ENCODE data around the gene UNC13C.

Gene UNC13C

DNA sequence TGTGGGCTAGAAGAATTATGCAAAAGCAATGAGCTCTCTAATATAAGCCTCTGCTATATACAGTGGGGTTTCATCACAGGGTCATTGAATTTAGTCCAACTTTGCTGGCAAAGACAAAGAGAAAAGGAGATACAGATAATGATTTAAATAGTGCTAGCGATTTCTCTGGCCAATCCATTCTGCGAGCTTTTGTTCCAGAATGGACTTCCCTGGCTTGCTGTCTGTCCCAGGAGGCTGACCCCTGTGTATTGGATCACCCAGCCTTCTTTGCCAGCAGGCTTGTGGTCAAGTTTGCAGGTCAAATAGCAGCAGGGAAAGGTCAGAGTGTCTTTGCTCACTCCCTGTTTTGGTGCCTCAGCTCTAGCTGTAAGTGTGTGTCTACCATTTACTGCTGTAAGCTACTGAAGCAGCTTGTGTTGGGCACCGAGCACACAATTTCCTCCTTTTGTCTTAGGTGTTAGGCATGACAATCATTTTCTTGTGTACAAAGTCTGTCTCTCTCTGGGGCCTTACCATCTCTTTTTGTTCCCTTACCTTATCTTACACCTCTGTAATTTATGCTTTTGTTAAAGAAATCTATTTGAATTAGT is 55.7 kb downstream of the UNC13C start:
- H3K4me3 ChIP-seq: no peak overlapping the region
- no peak overlapping the region for H3K9ac ChIP-seq
- TF ChIP-seq Cebpa-rat (IDR thresholded peaks at IDR 0.05): no peak
- no peak overlapping the region for H3K4me2 ChIP-seq
- no peaks in the 10 kb centered on the region for H3K36me3 ChIP-seq
- H4K20me1 ChIP-seq: no peaks in the 10 kb centered on the region; a peak in 1 of 22 replicates
- no peak overlapping the region for H3K27ac ChIP-seq
- H3K4me1 ChIP-seq: no peaks in the 10 kb centered on the region
- H3K27me3 ChIP-seq: no peaks in the 10 kb centered on the region
- no peaks in the 10 kb centered on the region for H3K9me3 ChIP-seq (replicated peaks in 1 of 11)

DNA sequence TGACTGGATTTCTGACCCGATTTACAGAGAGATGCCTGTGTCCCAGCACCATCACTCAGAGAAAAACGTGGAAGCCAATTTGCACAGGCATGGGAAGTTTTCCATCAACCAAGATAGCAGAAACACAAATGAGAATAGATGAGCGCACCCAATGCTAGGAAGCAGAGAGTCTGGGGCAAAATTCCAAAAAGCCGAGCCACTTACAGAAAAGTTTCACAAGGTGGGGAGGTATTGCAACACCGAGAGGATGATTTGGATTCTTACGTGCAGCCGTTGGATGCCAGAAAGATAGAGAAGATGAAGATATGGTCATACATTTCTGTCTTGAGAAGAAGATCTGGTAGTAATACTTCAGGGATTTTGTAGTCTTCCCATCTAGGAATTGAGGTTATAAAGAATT is 57.4 kb downstream of the UNC13C start:
- H3K9me3 ChIP-seq (replicated peaks in 1 of 11): no peaks in the 10 kb centered on the region
- no peak overlapping the region for H3K4me3 ChIP-seq
- H3K9ac ChIP-seq: no peak overlapping the region
- H3K27ac ChIP-seq: no peak overlapping the region
- H4K20me1 ChIP-seq: no peaks in the 10 kb centered on the region; a peak in 1 of 22 replicates
- H3K27me3 ChIP-seq: no peaks in the 10 kb centered on the region
- no peak overlapping the region for H3K4me2 ChIP-seq
- TF ChIP-seq Cebpa-rat (IDR thresholded peaks at IDR 0.05): peak in 1 of 11 experiments; percentile 19; a peak in 2 of 22 replicates
- H3K36me3 ChIP-seq: no peaks in the 10 kb centered on the region
- no peaks in the 10 kb centered on the region for H3K4me1 ChIP-seq

DNA sequence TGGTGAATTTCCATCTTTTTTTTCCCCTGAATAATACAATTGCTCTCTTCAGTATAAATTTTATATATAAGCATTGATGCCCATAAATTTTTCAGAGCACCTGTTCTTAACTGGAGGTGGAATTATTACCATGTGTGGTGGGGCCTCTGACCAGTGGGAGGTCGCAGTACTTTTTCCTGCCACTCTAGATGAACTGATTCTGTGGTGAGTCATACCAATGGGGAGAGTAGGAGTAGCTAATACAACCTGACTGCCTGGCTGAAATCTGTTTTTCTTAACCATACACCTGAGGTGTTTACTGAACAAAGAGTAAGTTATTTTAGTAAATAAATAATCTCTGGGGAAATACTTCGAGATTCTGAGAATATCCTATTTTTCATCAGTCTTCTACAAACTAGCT is 67.2 kb downstream of the UNC13C start:
- Histone ChIP-seq H3K4me2 (no peak overlapping the region), H3K27ac (no peak overlapping the region), H3K27me3 (no peaks in the 10 kb centered on the region), H3K9me3 (replicated peaks in 1 of 11) (no peaks in the 10 kb centered on the region), H3K9ac (no peak overlapping the region), H3K4me3 (no peak overlapping the region), H4K20me1 (no peaks in the 10 kb centered on the region), H3K4me1 (no peaks in the 10 kb centered on the region), H3K36me3 (no peaks in the 10 kb centered on the region)
- no peak for TF ChIP-seq Cebpa-rat (IDR thresholded peaks at IDR 0.05)

DNA sequence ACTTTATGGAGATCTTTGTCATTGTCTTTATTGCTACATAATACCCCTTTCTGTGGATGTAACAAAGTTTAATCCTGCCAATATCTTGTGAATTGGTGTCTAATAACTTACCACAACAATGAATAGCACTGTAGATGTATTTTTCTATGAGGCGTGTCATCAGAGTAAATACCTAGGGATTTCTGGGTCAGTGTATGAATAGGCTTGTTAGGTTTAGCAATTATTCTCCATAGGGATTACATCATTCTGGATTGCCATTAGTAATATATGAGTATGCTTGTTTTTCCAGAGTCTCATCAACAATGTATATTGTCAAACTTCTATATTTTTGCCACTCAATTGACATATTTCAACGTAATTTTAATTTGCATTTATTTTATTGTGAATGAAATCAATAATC is 67.9 kb downstream of the UNC13C start:
- Histone ChIP-seq H3K36me3 (no peaks in the 10 kb centered on the region), H3K9ac (no peak overlapping the region), H3K27ac (no peak overlapping the region), H3K4me1 (no peaks in the 10 kb centered on the region), H4K20me1 (no peaks in the 10 kb centered on the region), H3K27me3 (no peaks in the 10 kb centered on the region), H3K4me2 (no peak overlapping the region), H3K9me3 (replicated peaks in 1 of 11) (no peaks in the 10 kb centered on the region), H3K4me3 (no peak overlapping the region)
- no peak for TF ChIP-seq Cebpa-rat (IDR thresholded peaks at IDR 0.05)

DNA sequence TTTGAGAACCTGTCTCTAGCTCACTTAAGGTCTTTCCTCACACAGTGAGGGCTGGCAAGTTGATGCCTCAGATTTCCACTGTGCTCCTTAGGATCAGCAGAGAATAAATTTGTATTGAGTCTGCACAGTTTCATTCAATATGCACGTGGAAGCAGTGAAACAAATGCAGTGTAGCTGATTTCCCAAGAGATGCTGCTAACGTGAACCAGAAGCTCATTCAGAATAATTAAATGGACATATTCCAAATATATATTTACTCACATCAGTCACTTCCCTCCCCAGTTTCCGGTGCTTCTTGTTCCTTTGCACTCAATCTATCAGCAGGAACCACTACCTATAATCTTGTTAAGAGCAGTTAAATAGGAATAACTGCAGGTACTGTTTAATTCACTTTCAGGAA is 86.1 kb downstream of the UNC13C start:
- Histone ChIP-seq H3K27ac (no peak overlapping the region), H3K36me3 (no peaks in the 10 kb centered on the region), H3K4me1 (no peaks in the 10 kb centered on the region), H3K9me3 (replicated peaks in 1 of 11) (no peaks in the 10 kb centered on the region), H3K27me3 (no peaks in the 10 kb centered on the region), H3K4me2 (no peak overlapping the region), H4K20me1 (no peaks in the 10 kb centered on the region), H3K4me3 (no peak overlapping the region), H3K9ac (no peak overlapping the region)
- TF ChIP-seq Cebpa-rat (IDR thresholded peaks at IDR 0.05): no peak

DNA sequence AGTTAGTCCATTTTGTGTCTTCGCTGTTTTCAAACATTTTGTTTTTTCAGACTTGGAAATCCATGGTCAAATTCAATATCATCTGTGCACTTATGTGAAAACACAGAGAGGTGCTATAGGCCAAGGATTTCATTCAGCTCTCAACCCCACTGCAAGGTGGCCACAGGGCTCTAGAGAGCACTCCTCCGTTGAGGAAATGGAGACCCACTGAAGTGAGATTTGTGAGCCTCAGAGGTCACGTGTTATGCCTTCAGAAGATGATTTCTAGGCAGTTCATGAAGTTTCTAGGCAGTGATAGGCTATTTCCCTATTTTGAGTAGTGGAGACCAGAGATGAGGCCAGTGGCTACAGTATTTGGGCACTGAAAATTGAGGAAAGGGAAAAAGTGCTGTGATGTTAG is 88.2 kb downstream of the UNC13C start:
- Histone ChIP-seq H3K9ac (no peak overlapping the region), H3K4me2 (no peak overlapping the region), H3K4me1 (no peaks in the 10 kb centered on the region), H3K9me3 (replicated peaks in 1 of 11) (no peaks in the 10 kb centered on the region), H4K20me1 (no peaks in the 10 kb centered on the region), H3K4me3 (no peak overlapping the region), H3K36me3 (no peaks in the 10 kb centered on the region), H3K27ac (no peak overlapping the region), H3K27me3 (no peaks in the 10 kb centered on the region)
- TF ChIP-seq Cebpa-rat (IDR thresholded peaks at IDR 0.05): no peak

DNA sequence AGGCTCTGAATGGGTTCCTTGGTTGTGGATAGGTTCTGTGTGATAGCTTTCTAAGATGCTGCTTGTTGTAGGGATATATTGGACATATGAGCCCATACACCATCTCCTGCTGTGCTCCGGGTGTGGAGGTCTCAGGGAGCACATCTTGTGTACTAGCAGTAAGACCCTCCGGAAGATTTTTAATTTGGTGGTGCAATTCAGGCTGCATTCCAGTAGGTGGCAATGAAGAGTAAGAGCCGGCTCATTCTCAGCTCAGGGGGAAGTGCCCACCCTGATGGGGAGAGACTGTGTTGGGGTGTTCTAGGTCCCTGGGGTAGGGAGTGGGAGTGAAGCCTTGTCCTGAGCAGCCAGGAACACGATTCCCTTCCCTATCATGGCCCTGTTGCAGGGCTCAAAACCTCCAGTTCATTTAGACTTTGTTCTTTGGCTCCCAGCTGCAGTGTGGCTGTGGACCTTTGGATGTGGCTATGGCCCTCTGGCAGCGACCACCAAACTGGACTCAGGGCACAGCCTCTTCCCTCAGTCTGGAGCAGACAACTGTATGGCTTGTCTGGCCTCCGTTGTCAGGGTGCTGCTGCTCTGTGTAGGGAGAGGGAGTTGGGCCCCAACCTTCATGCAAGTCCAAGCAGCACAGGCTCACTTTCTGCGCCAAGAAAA is 104.7 kb downstream of the UNC13C start:
- Histone ChIP-seq H3K4me2 (no peak overlapping the region), H3K9me3 (replicated peaks in 1 of 11) (no peaks in the 10 kb centered on the region), H4K20me1 (no peaks in the 10 kb centered on the region), H3K9ac (no peak overlapping the region), H3K36me3 (no peaks in the 10 kb centered on the region), H3K27me3 (no peaks in the 10 kb centered on the region), H3K4me3 (no peak overlapping the region), H3K4me1 (no peaks in the 10 kb centered on the region), H3K27ac (no peak overlapping the region)
- TF ChIP-seq Cebpa-rat (IDR thresholded peaks at IDR 0.05): no peak

DNA sequence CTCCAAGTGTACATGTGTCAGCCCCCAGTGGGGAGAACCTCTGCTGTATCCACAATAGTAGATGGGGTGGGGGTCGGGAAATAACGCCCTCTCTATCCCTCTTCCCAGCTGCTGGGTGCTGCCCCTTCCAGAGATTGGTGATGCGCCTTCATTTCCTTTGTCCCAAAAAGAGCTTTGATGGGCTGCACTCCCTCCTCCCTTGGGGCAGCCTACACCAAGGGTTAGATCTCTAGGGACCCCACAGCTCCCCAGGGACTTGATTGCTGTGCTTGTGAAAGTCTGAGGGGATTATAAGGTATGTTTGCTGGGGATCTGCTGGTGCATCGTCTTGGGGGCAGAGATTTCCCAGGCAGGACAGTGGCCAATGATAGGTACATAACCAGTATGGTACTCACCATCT is 105.3 kb downstream of the UNC13C start:
- no peaks in the 10 kb centered on the region for H3K4me1 ChIP-seq
- no peak overlapping the region for H3K9ac ChIP-seq
- H3K4me3 ChIP-seq: no peak overlapping the region
- no peak for TF ChIP-seq Cebpa-rat (IDR thresholded peaks at IDR 0.05)
- H3K4me2 ChIP-seq: no peak overlapping the region
- H3K36me3 ChIP-seq: no peaks in the 10 kb centered on the region
- H4K20me1 ChIP-seq: no peaks in the 10 kb centered on the region
- no peaks in the 10 kb centered on the region for H3K9me3 ChIP-seq (replicated peaks in 1 of 11)
- H3K27me3 ChIP-seq: no peaks in the 10 kb centered on the region
- H3K27ac ChIP-seq: no peak overlapping the region

DNA sequence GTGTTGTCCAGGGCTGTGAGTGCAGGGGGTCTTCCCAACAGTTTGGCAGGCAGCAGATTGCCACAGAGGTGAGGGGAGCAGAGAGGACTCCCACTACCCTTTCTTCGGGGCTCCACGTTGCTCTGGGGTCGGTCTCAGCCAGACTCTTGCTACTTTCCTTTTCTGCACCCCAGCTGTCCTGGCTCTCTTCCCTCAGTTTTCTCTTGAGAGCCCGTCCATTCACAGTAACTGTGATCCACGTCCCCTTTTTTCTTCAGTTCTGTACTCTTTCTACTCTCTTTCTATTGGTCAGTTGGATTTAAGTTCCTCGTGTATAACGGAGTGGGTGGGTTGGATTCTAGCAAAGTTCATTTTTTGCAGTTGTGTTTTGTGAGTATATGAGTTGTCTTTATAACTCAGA is 105.8 kb downstream of the UNC13C start:
- Histone ChIP-seq H3K4me3 (no peak overlapping the region), H3K27me3 (no peaks in the 10 kb centered on the region), H3K4me2 (no peak overlapping the region), H3K9ac (no peak overlapping the region), H3K36me3 (no peaks in the 10 kb centered on the region), H3K4me1 (no peaks in the 10 kb centered on the region), H3K27ac (no peak overlapping the region), H4K20me1 (no peaks in the 10 kb centered on the region), H3K9me3 (replicated peaks in 1 of 11) (no peaks in the 10 kb centered on the region)
- no peak for TF ChIP-seq Cebpa-rat (IDR thresholded peaks at IDR 0.05)

DNA sequence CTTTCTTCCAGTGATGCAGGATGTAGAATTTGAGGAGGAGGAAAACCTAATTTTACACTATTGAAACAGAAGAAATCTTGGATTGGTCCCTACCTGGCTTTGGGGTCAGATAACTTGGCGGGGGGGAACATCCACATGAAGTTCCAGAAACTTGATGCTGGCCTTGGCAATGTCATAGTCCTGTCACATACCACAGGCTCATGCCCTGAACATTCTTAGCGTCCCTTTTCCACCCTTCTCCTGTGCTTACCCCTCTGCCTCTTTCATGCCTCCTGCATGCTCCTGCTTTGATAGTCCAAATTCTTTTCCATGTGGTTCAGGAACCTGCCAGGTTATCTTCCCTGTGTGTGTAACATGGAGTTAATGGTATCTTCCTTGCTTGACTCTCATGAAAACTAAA is 110.6 kb downstream of the UNC13C start:
- no peak overlapping the region for H3K9ac ChIP-seq
- H3K36me3 ChIP-seq: no peaks in the 10 kb centered on the region
- no peaks in the 10 kb centered on the region for H3K4me1 ChIP-seq
- H4K20me1 ChIP-seq: no peaks in the 10 kb centered on the region
- no peak for TF ChIP-seq Cebpa-rat (IDR thresholded peaks at IDR 0.05)
- H3K27me3 ChIP-seq: no peaks in the 10 kb centered on the region
- no peak overlapping the region for H3K4me2 ChIP-seq
- no peaks in the 10 kb centered on the region for H3K9me3 ChIP-seq (replicated peaks in 1 of 11)
- H3K4me3 ChIP-seq: no peak overlapping the region
- H3K27ac ChIP-seq: no peak overlapping the region
